ENCODE measurements around the gene PHLPP2.
"Not testable (repeated sequence)": the region's sequence is repeated elsewhere in the genome, so short reads cannot be mapped to it uniquely, and the experiment has no call there.

Gene PHLPP2

GRCh38 chr16:71666264-71666663, 58.2 kb downstream of the PHLPP2 start:
- DNase-seq = no peak

- no peak for DNase-seq
Measured at GRCh38 chr16:71659471-71659870, 65.0 kb downstream of the PHLPP2 start.

GRCh38 chr16:71658771-71659170, 65.7 kb downstream of the PHLPP2 start:
- no peak for DNase-seq

GRCh38 chr16:71649704-71650103, 74.8 kb downstream of the PHLPP2 start:
- DNase-seq = no peak

GRCh38 chr16:71648921-71649320, 75.6 kb downstream of the PHLPP2 start:
- no peak for DNase-seq

GRCh38 chr16:71648162-71648561, 76.3 kb downstream of the PHLPP2 start:
- DNase-seq = no peak

GRCh38 chr16:71647391-71647790, 77.1 kb downstream of the PHLPP2 start:
- no peak for DNase-seq

- DNase-seq = no peak
Measured at GRCh38 chr16:71645450-71645849, 79.1 kb downstream of the PHLPP2 start.

GRCh38 chr16:71637398-71637797, 87.1 kb downstream of the PHLPP2 start:
- no peak for DNase-seq

- DNase-seq = no peak
Measured at GRCh38 chr16:71635632-71636031, 88.9 kb downstream of the PHLPP2 start.

GRCh38 chr16:71631776-71632175, 92.7 kb downstream of the PHLPP2 start:
- no peak for DNase-seq

- DNase-seq = no peak
Measured at GRCh38 chr16:71630808-71631207, 93.7 kb downstream of the PHLPP2 start.

GRCh38 chr16:71629278-71630016, 95.1 kb downstream of the PHLPP2 start:
- DNase-seq = no peak

GRCh38 chr16:71628810-71629209, 95.7 kb downstream of the PHLPP2 start:
- DNase-seq = no peak

GRCh38 chr16:71627731-71628181, 96.7 kb downstream of the PHLPP2 start:
- DNase-seq = no peak

GRCh38 chr16:71626858-71627213, 97.7 kb downstream of the PHLPP2 start:
- DNase-seq = no peak

- no peak for DNase-seq
Measured at GRCh38 chr16:71626018-71626857, 98.3 kb downstream of the PHLPP2 start, which contains the start of gene MARVELD3. TSS of gene MARVELD3 (plus strand) at chr16:71626184. CDS start at chr16:71626230, 46 bp downstream.

- no peak for DNase-seq
Measured at GRCh38 chr16:71625113-71625850, 99.2 kb downstream of the PHLPP2 start.

GRCh38 chr16:71623597-71623996, 100.9 kb downstream of the PHLPP2 start:
- DNase-seq = no peak

GRCh38 chr16:71622088-71622487, 102.4 kb downstream of the PHLPP2 start:
- no peak for DNase-seq

- DNase-seq = no peak
Measured at GRCh38 chr16:71618429-71618828, 106.1 kb downstream of the PHLPP2 start.

GRCh38 chr16:71614956-71615355, 109.5 kb downstream of the PHLPP2 start:
- not testable (repeated sequence) for DNase-seq

Data from GF-D8 (cell line).